RKO (cell line): Measurements from ENCODE around the gene CELSR1.

Source experiments
- DNase-seq: peaks from one replicate; pipeline ENCODE4 v3.0.0-alpha.2; 2016; ENCODE audit warnings: low spot score

Gene CELSR1

DNA sequence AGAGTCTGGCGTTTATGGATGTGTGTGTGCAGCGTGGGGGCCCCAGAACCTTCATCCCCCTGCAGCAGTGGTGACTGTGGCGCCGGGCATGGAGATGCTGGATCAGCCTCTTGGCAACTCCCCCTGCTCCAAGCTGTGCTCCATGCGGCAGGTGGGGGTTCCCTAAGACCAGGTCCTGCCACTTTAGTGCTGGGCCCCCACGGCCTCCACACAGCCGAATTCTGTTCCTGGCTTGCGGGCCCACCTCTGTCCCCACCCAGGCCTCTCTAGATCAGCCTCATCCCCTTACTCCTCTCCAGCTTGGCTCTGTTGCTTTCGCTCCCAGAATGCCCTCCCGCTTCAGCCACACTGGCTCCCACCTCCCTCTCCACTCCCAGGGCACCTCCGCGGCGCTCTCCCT is 142.3 kb downstream of the CELSR1 start:
- no peak for DNase-seq

DNA sequence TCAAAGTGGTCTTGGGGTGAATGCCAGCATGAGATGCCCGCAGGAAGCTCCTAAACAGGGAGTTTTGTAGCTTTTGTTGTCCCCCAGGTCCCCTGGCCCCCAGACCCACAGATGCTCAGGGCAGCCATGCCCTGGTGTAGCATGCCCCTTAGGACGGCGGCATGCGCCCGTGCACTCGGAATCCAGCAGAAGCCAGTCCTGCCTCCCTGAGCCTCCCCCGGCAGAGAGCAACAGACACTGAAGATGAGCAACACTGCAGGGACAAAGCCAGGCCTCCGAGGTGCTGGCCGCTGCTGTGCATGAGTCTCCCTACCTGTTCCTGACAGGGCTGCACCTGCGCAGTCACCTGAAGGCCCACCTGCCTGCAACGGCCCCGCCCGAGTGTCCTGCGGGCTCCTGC is 142.8 kb downstream of the CELSR1 start:
- no peak for DNase-seq

DNA sequence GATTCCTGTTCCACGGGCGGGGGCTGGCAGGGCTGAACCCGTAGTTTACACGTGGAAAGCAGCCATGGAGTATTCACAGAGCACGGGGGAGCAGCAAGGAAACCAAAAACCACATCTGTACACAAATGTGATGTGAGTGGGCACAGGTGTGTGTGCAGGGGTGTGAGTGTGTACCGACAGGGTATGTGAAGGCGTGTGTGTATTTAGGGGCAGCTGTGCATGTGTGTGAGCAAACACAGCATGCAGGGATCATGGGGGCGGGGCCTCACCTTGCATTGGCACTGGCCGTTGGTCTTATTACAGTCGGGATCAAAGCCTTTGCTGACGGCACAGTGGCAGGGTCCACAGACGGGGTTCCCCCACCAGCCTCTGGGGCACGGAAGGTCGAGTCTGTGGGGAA is 143.5 kb downstream of the CELSR1 start:
- no peak for DNase-seq

DNA sequence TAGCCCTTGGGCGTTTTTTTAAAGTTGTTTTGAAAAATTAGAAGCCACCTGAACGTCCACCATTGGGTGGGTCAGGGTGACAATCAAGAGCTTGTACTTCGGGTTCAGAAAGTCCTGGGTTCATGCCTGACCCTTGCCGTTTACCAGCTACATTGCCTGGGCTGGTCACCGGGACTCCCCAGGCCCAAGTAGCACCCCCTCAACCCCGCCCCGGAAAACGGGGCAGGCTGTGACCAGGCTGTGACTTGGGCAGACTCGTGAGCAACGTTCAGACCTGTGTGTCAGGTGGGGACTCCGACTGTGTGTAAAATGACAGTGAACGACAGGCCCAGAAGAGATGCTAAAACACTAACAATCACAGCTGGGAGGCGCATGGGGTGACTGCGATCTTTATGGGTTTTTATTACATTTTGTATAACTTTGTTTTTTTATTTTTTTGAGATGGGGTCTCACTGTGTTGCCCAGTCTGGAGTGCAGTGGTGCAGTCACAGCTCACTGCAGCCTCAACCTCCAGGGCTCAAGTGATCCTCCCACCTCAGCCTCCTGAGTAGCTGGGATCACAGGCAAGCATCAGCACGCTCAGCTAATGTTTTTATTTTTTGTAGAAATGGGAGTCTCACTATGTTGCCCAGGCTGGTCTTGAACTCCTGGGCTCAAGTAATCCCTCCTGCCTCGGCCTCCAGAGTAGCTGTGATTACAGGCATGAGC is 145.1 kb downstream of the CELSR1 start:
- DNase-seq = no peak

DNA sequence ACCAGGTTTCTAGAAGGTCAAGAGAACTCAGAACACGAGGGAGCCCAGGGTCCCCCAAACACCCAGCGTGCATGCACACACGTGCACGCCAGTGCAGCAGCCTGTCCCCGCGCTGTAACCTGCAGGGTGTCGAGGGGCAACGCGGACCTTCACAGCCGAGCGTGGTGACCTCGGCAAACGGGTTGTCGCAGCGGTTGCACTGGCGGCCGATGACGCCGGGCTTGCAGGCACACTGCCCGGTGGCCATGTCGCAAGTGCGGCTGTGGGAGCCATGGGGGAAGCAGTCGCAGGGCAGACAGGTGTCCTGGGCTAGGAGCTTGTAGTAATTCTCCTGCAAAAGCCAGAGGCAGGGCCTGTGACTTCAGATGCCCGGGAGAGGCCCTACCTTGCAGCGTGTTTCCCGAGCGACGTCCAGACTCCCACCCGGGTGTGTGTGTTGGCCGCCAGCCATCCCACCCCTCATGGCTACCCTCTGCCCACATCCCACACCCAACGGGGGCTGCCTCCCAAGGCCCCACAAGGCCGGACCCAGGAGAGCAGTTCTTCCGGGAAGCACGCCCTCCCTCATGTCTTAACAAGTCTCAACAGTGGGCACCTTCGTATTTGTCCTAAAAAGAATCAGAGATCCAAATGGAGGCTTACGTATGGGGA is 145.8 kb downstream of the CELSR1 start:
- no peak for DNase-seq

DNA sequence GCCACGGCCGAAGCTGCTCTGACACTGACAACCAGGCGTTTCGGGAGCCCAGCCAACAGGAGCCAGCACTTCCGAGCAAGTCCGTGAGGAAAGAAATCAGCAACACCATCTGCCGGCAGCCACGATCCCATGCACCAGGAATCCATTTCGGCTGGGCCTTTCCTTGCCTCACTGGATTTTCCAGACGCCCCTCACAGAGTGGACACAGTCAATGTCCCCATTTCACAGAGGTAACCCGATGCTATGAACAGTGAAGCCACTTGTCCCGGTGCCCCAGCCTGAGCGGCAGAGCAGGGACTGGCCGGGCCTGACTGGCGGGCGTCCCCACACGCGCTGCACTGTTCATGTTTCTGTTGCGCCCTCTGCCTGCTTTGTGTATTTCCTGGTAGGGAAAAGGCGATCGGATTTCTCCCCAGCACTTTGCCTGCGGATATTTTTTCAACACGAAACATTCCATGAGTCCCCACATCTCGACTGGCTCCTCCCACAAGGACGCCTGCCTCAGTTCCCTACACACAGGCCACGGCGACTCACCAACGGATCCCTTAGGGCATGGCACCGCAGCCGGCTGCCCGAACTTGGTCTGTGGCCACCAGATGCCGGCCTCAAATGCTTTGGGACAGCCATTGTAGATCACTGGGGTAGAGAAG is 146.6 kb downstream of the CELSR1 start:
- peak; percentile 72 for DNase-seq

DNA sequence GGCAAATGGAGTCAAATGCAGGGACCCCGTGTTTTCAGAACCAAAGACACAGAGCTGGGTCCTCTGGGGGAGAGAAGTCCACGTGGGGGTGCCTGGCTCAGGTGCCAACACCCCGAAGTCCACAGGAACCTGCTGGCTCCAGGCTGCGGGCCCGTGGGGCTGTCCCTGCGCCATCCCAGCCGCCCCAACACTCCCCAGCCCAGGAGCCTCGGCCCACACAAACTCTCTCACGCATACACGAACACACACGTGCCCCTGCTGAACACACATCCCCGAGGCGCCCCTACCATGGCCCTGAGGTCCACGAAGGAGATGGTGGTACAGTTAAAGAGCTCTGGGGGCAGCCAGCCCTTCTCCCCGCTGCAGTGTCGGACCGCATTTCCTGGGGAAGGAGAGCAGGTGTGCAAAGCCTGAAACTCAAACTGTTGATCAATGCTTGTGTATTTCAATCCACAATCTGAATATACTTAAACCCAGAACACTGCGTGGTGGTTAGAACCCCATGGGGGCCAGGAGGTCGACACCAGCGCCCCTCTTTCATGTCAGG is 147.2 kb downstream of the CELSR1 start:
- no peak for DNase-seq

DNA sequence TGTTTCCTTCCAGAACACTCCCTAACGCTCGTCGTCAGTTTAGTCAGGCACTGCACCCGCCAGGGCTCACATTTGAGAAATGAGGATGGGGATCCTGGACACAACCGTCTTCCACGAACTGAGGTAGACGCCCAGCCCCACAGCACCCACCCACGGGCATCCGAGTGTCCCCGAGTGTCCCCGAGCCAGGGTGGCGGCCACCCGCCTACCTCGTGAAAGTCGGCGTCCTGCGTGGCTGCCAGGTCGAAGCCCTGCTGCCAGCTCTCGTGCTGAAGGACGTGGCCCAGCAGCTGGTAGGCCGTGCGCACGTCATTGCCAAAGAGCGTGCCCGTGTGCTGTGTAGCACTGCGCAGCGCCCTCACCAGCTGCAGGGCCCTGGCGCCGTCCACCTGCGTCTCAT is 148.3 kb downstream of the CELSR1 start:
- DNase-seq = no peak

DNA sequence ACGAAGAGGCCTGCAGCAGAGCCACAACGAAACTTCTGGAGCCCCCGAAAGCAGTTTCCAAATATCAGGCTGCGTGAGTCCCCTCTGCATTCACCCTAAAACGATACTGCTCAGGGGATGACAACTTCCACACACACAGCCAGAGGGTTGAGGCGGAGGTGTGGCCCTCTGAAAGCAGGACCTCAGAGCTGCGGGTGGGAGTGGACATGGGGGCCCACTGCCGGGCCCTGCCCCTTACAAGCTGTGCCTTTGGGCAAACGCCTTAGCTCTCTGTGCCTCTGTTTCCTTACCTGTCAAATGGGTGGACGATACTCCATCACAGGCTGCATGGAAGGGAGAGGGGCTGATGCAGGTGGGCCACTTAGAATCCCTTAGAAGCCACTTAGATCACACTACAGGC is 148.8 kb downstream of the CELSR1 start:
- DNase-seq = no peak

DNA sequence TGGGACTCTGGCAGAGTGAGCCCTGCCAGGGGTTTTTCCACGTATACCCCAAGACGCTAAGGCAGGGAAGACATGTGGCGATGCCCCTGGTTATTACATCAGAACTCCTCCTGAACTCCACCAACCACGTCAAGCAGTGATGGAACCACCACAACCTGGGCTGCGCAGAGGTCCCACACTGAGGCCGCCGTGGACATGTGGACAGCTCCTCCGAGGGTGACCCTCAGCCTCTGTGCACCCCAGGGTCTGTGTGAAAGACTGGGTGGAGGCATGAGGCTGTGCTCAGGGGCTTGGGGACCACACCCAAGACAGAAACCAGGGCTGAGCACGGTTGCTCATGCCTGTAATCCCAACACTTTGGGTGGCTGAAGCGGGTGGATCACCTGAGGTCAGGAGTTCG is 149.7 kb downstream of the CELSR1 start:
- DNase-seq = no peak

DNA sequence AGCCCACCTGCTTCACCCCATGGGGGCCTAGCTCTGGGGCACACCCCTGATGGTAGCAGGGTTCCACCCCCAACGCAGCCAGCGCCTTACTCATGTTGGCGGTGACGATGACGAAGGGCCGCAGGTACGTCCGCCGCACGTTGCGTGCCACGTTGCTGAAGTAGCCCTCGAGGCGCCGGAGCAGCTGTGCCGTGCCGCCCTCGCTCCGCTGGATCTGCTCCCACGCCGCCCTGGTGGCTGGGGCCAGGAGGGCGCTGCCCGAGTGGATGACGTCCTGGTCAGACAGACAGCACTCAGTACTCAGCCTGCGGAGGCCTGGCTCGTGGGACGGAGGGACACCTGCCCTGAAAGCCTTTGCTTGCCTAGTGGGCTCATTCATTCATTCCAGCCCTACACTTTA is 151.1 kb downstream of the CELSR1 start:
- no peak for DNase-seq

DNA sequence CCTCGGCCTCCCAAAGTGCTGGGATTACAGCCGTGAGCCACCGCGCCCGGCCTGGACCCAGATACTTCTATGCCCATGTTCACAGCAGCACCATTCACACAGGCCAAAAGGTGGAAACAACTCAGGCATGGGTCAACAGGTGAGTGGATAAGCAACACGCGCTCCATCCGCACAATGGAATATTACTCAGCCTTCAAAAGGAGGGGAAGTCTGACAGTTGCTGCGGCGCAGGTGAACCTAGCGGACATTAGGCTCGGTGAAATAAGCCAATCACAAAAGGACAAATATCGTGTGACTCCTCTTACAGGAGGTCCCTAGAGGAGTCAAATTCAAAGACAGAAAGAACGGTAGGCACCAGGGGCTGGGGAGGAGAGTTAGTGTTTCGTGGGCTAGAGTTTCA is 154.9 kb downstream of the CELSR1 start:
- DNase-seq = no peak

DNA sequence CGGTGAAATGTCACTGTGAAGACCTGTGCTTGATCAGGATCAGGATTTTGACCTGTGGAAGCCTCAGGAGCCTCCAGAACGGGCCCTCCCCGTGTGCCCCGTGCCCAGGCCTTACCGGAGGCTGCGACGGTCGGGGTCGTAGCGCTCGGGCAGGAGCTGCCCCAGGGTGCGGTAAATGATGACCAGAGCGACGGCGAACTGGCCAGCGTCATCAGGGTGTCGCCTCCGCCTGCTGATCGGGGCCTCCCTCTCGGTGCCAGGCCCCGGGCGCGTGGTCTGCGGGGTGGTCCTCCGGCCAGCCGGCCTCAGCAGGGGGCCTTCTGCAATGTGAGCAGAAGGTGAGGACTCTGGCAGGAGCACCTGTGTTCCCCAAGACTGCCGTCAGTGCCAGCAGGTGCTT is 155.7 kb downstream of the CELSR1 start:
- no peak for DNase-seq

DNA sequence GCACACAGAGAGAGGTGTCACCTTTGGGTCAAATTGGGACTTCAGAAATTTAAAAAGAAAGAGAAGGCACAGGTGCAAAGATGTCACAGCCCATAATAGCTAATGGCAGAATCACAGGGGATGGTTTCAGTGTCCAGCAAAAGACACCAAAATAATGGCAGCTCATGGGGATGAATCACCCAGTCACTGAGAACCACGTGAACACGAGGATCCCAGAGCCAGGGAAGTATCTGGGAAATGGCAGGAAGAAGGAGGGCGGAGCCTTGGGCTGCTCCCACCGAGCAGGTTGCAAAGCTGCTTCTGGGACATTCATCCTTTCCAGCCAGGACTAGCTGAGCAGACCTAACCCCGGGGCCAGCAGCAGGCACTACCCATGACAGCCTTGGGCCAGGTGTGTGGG is 156.3 kb downstream of the CELSR1 start:
- DNase-seq = no peak

DNA sequence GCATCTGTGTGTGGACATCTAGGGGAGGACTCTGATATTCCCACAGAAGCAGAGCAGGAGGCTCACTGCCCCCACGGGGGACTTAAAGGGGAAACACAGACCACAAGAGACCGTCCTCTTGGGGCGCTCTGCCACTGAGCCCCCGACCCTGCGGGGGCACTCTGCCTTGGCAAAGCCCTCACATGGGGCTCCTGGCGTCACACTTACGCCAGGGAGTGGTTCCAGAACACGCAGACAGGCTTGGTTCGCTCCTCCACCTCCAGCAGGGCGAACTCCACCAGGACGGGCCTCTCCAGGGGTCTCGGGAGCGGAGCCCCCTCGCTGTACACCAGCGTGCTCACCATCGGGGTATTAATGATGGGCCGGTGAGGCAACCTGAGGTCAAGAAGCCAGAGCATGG is 156.8 kb downstream of the CELSR1 start:
- no peak for DNase-seq

DNA sequence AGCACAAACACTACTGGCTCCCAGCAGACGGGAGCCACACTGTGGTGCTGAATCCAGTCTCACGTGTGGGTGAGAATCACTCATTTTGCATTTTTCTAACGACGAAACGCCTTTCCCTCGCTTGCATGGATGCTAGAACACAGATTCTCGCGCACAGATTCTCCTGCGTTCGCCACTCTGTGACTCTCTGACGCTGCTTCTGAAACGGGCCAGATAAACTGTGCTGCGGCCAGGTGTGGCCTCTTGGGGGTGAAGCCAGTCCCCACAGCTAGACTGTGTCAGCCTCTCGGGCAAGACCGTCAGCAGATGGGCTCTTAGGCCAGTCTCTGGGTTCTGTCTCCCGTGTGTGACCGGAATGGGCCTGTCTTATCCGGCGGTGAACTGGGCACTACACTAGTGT is 157.4 kb downstream of the CELSR1 start:
- DNase-seq = no peak

DNA sequence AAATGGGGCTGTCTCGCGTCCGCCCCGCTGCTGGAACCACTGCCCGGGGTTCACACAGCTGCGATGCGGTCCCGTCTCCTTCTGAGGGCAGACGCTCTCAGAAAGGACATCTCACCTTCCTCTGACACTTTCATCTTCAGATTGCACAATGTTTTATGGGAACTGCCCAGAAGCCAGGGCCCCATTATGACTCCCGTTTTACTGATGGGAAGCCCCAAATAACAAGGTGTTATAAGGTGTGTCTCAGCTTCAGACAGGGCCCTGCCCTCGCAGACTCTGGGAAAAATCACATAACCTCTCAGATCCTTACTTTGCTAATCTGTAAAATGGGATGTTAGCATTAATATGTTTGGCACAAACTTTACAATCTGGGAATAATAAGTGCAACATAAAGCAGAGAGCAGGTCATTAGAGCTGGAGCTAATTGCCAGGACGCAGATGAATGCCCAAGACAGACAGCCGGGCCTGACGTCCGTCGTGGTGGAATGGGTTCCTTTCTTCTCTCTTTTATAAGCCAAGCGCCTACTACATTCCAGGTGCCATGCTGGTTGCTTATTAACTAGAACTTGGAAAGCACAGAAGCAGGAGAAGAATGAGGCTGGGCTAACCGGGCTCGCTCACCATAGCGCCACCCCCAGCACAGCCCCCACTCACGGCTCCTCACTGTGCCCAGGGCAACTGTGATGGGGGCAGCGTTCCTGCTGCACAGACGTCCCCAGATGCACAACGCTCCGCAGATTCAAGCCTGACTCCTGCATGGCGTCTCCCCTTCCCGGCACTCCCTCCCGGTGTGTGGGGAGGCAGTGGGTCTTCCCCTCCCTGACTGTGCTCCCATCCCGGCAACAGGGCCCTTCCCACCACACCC is 158.1 kb downstream of the CELSR1 start:
- no peak for DNase-seq

DNA sequence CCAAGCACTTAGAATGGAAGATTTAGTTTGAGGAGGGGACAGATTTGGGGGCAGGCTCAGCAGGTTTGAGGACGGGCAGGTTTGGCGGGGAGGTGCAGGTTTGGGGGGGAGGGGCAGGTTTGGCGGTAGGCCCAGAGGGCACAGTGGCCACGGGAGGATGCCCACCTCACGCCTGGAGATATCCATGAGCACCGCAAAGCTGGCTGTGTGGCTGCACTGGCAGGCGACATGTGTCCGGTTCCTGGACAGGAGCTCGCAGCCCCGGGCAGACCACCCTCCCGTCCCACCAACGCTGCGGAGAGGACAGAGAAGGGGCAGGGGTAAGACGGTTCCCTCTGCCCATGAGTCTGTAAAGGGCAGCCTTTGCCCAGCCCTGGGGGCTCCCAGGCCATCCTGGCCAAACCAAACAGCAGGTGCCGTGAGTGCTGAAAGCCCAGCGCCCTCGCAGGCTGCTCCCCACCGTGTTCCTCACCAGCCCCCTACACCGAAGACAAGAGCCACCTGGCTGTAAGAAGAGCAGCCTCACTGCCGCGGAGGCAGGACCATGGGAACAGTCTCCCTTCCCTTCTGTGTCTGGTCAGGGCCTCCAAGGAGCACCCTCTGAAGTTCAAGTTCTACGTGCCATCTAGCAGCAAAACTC is 158.9 kb downstream of the CELSR1 start:
- DNase-seq = no peak

DNA sequence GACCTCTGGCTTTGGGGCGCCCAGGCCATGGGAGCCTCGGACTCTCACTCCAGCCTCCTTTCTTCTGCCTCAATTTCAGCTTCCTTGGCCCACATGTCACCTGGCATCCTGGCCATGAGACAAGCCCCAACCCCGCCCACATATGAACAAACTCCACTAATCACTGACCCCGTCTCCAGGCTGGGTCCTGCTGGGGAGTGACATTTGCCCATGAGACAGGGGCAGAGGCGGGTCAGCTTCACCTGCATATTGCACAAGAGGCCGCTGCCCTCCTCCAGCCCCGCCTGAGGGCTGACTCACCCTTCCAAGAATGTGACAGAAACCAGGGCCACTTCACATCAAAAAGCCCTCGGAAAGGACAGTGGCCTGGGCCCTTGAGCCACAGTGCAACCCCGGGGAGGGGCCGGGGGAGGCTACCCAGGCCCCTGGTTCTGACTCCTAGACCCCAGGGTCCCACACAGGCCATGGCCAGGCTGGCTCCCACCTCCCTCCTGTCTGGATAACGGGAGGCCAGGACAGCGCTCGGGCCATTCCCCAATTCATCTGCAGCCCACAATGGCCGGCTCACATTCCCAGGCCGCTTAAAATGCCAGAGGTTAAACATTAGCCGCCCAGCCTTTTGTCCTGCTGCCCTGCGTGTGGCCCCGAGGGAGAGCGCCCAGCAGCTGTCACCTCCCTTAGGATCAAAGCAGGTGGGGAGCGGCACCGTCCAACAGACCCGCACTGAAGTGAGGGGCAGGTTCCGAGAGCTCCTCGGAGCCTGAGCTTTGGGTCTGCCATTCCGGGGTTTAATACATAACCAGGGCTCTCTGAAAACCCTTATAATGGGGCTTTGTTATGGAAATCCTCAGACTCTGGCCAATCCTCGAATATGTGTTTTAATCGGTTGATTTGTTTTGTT is 159.6 kb downstream of the CELSR1 start:
- no peak for DNase-seq

DNA sequence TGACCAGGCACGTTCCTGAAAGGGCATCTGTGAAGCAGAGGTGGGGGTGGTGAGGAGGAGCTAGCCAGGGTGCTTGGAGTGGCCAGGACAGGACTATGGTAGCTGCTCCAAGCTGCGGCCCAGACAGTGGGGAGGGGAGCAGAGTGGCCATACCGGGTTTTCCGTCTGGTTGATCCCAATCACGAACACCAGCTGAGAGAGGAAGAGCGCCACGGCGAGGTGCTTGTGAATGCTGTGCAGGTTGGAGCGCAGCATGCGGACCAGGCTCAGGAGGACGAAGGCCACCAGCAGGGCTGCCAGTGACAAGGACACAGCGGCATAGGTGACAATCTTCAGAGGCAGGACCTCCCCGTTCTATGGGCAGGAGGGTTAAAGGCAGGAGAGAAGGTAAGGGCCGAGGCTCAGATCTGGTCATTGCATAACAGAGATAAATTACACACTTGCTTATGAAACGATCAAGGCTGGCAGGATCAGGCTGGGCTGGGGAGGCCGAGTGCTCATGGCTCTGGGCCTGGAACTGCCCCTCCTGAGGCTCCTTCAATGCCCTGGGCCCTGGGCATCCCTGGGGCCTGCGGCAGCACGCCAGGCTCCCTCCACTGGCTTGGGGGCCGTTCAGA is 160.4 kb downstream of the CELSR1 start:
- no peak for DNase-seq
